Activated CD8-positive, alpha-beta memory T cell treated with anti-CD3 and anti-CD28 coated beads, Interleukin-2, amount 50 U/mL, for 48 hours (primary cell): Measurements from ENCODE around the gene CD7.

Source experiments
- DNase-seq: peaks from one replicate; pipeline ENCODE4 v3.0.0-alpha.2; 2020

CD7 gene

GRCh38 chr17:82346342-82347300 lies 29.2 kb upstream of the CD7 start:
- no peak for DNase-seq

GRCh38 chr17:82345151-82345976 lies 28.0 kb upstream of the CD7 start:
- DNase-seq: no peak

GRCh38 chr17:82344175-82344907 lies 26.9 kb upstream of the CD7 start:
- no peak for DNase-seq

GRCh38 chr17:82343560-82343959 lies 26.2 kb upstream of the CD7 start:
- no peak for DNase-seq

GRCh38 chr17:82342361-82343079 lies 25.1 kb upstream of the CD7 start:
- no peak for DNase-seq

- DNase-seq: no peak
Observed at GRCh38 chr17:82339634-82340580, 22.5 kb upstream of the CD7 start.

GRCh38 chr17:82338858-82339633 lies 21.6 kb upstream of the CD7 start:
- DNase-seq: no peak

GRCh38 chr17:82334622-82335394 lies 17.4 kb upstream of the CD7 start:
- no peak for DNase-seq

GRCh38 chr17:82334204-82334621 lies 16.8 kb upstream of the CD7 start:
- no peak for DNase-seq

- no peak for DNase-seq
Observed at GRCh38 chr17:82333279-82334171, 16.1 kb upstream of the CD7 start, which contains the start of gene SECTM1. TSS of gene SECTM1 (minus strand) at chr17:82333766. CDS start at chr17:82327240, 6,526 bp downstream.

GRCh38 chr17:82332669-82333278 lies 15.4 kb upstream of the CD7 start:
- DNase-seq: no peak

- no peak for DNase-seq
Observed at GRCh38 chr17:82331345-82331939, 14.0 kb upstream of the CD7 start.

- peak; percentile 56 for DNase-seq
Observed at GRCh38 chr17:82330322-82331239, 13.2 kb upstream of the CD7 start.

GRCh38 chr17:82329683-82330321 lies 12.4 kb upstream of the CD7 start:
- DNase-seq: no peak

- DNase-seq: no peak
Observed at GRCh38 chr17:82328994-82329507, 11.6 kb upstream of the CD7 start.
